DND-41 (cell line): ENCODE measurements around the gene NCAM2.
"Not testable (repeated sequence)": the region's sequence is repeated elsewhere in the genome, so short reads cannot be mapped to it uniquely, and the experiment has no call there.

Experiments
- CTCF ChIP-seq: IDR thresholded peaks from 2 replicates; pipeline ENCODE4 v1.5.1; 2012; ENCODE audit warnings: borderline replicate concordance, low read length, moderate library complexity, mild to moderate bottlenecking; ENCODE audit not compliant: poor library complexity, severe bottlenecking; ENCODE audit errors: extremely low read depth
- EZH2 ChIP-seq: IDR thresholded peaks from 3 replicates; pipeline ENCODE4 v1.6.1; 2012; ENCODE audit warnings: borderline replicate concordance, low read depth, mild to moderate bottlenecking, moderate library complexity, low read length, inconsistent platforms; ENCODE audit not compliant: severe bottlenecking

GRCh38 chr21:21149445-21149844, 151.2 kb downstream of the NCAM2 start:
- not testable (repeated sequence) for TF ChIP-seq CTCF, EZH2
